Measurements from ENCODE around the gene ZFYVE9.

ZFYVE9 gene

GRCh38 chr1:52237430-52237829 is 95.5 kb downstream of the ZFYVE9 start:
- no peak overlapping the region for H3K4me3 ChIP-seq (ENCODE audit: low read depth in 1 of 5, low read length in 5 of 5)
- H3K9ac ChIP-seq (ENCODE audit: low read length in 5 of 5): no peak overlapping the region
- H3K4me1 ChIP-seq (ENCODE audit: control insufficient read depth in 5 of 5, insufficient read depth in 5 of 5, low read length in 5 of 5): peaks cover 0 to 7% (median 3%) of the 10 kb centered on the region in 5 donors
- no peaks in the 10 kb centered on the region for H3K9me3 ChIP-seq (ENCODE audit: control insufficient read depth in 5 of 5, low read length in 5 of 5)
- H3K36me3 ChIP-seq (ENCODE audit: control insufficient read depth in 5 of 5, insufficient read depth in 5 of 5, low read length in 5 of 5): peaks cover 0 to 15% (median 0%) of the 10 kb centered on the region in 5 donors
- no peak overlapping the region for H3K27ac ChIP-seq (ENCODE audit: low read depth, low read length)
- H3K27me3 ChIP-seq (ENCODE audit: control insufficient read depth in 5 of 5, insufficient read depth in 4 of 5, low read length in 5 of 5): no peaks in the 10 kb centered on the region

GRCh38 chr1:52238474-52238873 is 96.6 kb downstream of the ZFYVE9 start:
- Histone ChIP-seq H3K4me1 (ENCODE audit: control insufficient read depth in 5 of 5, insufficient read depth in 5 of 5, low read length in 5 of 5) (peaks cover 0 to 7% (median 3%) of the 10 kb centered on the region in 5 donors), H3K9ac (ENCODE audit: low read length in 5 of 5) (no peak overlapping the region), H3K27ac (ENCODE audit: low read depth, low read length) (no peak overlapping the region), H3K27me3 (ENCODE audit: control insufficient read depth in 5 of 5, insufficient read depth in 4 of 5, low read length in 5 of 5) (no peaks in the 10 kb centered on the region), H3K36me3 (ENCODE audit: control insufficient read depth in 5 of 5, insufficient read depth in 5 of 5, low read length in 5 of 5) (peaks cover 0 to 15% (median 0%) of the 10 kb centered on the region in 5 donors), H3K4me3 (ENCODE audit: low read depth in 1 of 5, low read length in 5 of 5) (no peak overlapping the region), H3K9me3 (ENCODE audit: control insufficient read depth in 5 of 5, low read length in 5 of 5) (no peaks in the 10 kb centered on the region)

GRCh38 chr1:52238887-52239707 is 97.2 kb downstream of the ZFYVE9 start:
- no peaks in the 10 kb centered on the region for H3K27me3 ChIP-seq (ENCODE audit: control insufficient read depth in 5 of 5, insufficient read depth in 4 of 5, low read length in 5 of 5)

DNA sequence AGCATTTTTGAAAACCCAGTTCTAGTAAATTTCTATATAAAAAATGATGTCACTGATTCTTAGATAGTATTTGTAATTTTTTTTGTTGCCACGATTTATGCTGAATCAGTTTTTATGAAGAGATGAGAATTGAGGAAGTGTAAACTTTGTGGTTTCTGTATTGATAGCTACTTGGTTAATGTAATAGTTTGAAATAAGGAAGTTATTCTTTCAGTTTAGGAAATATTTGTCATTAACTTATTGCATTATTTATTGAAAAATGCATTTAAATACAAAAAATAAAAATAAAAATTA is 97.8 kb downstream of the ZFYVE9 start:
- no peak overlapping the region for H3K4me3 ChIP-seq (ENCODE audit: low read depth in 1 of 5, low read length in 5 of 5)
- peaks cover 0 to 12% (median 0%) of the 10 kb centered on the region in 5 donors for H3K36me3 ChIP-seq (ENCODE audit: control insufficient read depth in 5 of 5, insufficient read depth in 5 of 5, low read length in 5 of 5)
- H3K27me3 ChIP-seq (ENCODE audit: control insufficient read depth in 5 of 5, insufficient read depth in 4 of 5, low read length in 5 of 5): no peaks in the 10 kb centered on the region
- no peak overlapping the region for H3K9ac ChIP-seq (ENCODE audit: low read length in 5 of 5)
- no peak overlapping the region for H3K27ac ChIP-seq (ENCODE audit: low read depth, low read length)
- H3K4me1 ChIP-seq (ENCODE audit: control insufficient read depth in 5 of 5, insufficient read depth in 5 of 5, low read length in 5 of 5): peaks cover 0 to 7% (median 3%) of the 10 kb centered on the region in 5 donors
- no peaks in the 10 kb centered on the region for H3K9me3 ChIP-seq (ENCODE audit: control insufficient read depth in 5 of 5, low read length in 5 of 5)

More at GRCh38 chr1:52238887-52239707, 97.2 kb downstream of the ZFYVE9 start:
- H3K36me3 ChIP-seq (ENCODE audit: control insufficient read depth in 5 of 5, insufficient read depth in 5 of 5, low read length in 5 of 5): peaks cover 0 to 15% (median 0%) of the 10 kb centered on the region in 5 donors
- no peak overlapping the region for H3K9ac ChIP-seq (ENCODE audit: low read length in 5 of 5)
- H3K4me1 ChIP-seq (ENCODE audit: control insufficient read depth in 5 of 5, insufficient read depth in 5 of 5, low read length in 5 of 5): peaks cover 0 to 7% (median 3%) of the 10 kb centered on the region in 5 donors
- no peak overlapping the region for H3K27ac ChIP-seq (ENCODE audit: low read depth, low read length)
- H3K9me3 ChIP-seq (ENCODE audit: control insufficient read depth in 5 of 5, low read length in 5 of 5): no peaks in the 10 kb centered on the region
- H3K4me3 ChIP-seq (ENCODE audit: low read depth in 1 of 5, low read length in 5 of 5): no peak overlapping the region

DNA sequence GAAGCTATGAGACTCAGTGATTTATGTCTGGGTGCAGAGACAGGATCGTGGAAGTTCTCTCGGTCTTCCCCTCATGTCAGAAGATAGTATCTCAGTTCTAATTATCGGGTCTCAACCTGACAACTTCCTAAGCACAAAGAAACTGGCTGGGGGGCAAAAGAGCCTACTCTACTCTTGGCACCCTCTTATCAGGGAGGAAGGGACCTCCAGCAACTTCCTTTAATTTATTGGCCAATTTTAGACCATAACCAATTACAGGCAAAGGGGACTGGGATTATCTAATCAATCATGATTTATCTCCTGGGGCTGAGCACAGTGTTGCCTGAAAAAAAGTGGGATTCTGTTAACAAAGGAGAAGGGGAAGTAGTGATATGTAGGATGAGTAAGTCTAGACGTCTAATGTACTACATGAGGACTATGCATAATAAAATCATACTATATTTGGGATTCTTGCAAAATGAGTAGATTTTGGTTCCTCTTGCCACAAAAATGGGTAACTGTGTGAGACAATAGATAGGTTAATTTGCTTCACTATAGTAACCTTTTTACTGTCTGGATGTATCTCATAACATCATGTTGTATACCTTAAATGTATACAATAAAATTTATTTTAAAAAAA is 98.8 kb downstream of the ZFYVE9 start:
- H3K4me1 ChIP-seq (ENCODE audit: control insufficient read depth in 5 of 5, insufficient read depth in 5 of 5, low read length in 5 of 5): peaks cover 0 to 7% (median 3%) of the 10 kb centered on the region in 5 donors
- H3K27me3 ChIP-seq (ENCODE audit: control insufficient read depth in 5 of 5, insufficient read depth in 4 of 5, low read length in 5 of 5): no peaks in the 10 kb centered on the region
- no peak overlapping the region for H3K4me3 ChIP-seq (ENCODE audit: low read depth in 1 of 5, low read length in 5 of 5)
- no peak overlapping the region for H3K27ac ChIP-seq (ENCODE audit: low read depth, low read length)
- H3K9me3 ChIP-seq (ENCODE audit: control insufficient read depth in 5 of 5, low read length in 5 of 5): no peaks in the 10 kb centered on the region
- H3K9ac ChIP-seq (ENCODE audit: low read length in 5 of 5): no peak overlapping the region
- peaks cover 0 to 12% (median 0%) of the 10 kb centered on the region in 5 donors for H3K36me3 ChIP-seq (ENCODE audit: control insufficient read depth in 5 of 5, insufficient read depth in 5 of 5, low read length in 5 of 5)

DNA sequence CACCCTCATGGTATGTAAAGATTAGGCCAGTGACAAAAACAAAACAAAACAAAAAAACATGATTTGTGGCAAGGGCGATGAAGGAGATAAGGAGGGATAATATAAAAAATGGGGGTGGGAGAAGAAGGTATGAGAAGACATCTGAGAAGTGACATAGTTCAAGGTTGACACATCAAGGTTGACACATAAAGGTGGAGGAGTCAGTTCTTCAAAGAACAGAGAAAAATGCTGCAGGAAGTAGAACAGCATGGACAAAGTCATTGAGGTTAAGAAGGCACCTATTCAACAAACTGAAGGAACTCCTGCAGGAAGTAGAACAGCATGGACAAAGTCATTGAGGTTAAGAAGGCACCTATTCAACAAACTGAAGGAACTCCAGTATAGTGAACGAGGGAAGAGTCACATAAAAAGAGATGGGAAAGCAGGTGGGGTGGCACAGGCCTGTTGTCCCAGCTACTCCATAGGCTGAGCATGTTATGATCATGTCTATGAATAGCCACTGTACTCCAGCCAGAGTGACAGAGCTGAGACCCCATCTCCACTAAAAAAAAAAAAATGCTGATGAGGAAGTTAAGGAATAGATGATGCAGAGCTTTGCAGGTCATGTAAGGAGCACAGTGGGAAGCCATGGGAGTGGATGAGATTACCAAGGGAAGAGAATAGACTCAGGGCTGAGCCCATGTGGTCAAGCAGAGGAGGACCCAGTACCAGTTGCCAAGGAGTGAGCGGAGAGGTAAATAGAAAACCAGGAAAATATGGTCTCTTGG is 101.5 kb downstream of the ZFYVE9 start:
- no peak overlapping the region for H3K27ac ChIP-seq (ENCODE audit: low read depth, low read length)
- H3K27me3 ChIP-seq (ENCODE audit: control insufficient read depth in 5 of 5, insufficient read depth in 4 of 5, low read length in 5 of 5): peaks cover 0 to 4% (median 0%) of the 10 kb centered on the region in 5 donors
- peaks cover 0 to 1% (median 0%) of the 10 kb centered on the region in 5 donors for H3K36me3 ChIP-seq (ENCODE audit: control insufficient read depth in 5 of 5, insufficient read depth in 5 of 5, low read length in 5 of 5)
- no peaks in the 10 kb centered on the region for H3K9me3 ChIP-seq (ENCODE audit: control insufficient read depth in 5 of 5, low read length in 5 of 5)
- H3K9ac ChIP-seq (ENCODE audit: low read length in 5 of 5): no peak overlapping the region
- H3K4me3 ChIP-seq (ENCODE audit: low read depth in 1 of 5, low read length in 5 of 5): no peak overlapping the region
- peaks cover 0 to 7% (median 3%) of the 10 kb centered on the region in 5 donors for H3K4me1 ChIP-seq (ENCODE audit: control insufficient read depth in 5 of 5, insufficient read depth in 5 of 5, low read length in 5 of 5)

DNA sequence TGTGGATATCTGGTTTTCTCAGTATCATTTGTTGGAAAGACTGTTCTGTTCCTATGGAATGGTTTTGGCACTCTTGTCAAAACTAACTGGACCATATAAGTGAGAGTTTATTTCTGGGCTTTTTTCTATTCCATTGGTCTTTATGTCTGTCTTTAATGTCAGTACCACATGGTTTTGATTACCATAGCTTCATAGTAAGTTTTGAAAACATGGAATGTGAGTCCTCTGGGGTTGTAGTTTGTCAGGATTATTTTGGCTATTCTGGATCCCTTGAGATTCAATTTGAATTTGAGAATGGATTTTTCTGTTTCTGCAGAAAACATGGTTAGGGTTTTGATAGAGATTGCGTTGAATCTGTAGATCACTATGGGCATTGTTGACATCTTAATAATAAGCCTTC is 107.9 kb downstream of the ZFYVE9 start:
- Histone ChIP-seq H3K36me3 (ENCODE audit: control insufficient read depth in 5 of 5, insufficient read depth in 5 of 5, low read length in 5 of 5) (no peaks in the 10 kb centered on the region), H3K27me3 (ENCODE audit: control insufficient read depth in 5 of 5, insufficient read depth in 4 of 5, low read length in 5 of 5) (peaks cover 0 to 4% (median 0%) of the 10 kb centered on the region in 5 donors), H3K9me3 (ENCODE audit: control insufficient read depth in 5 of 5, low read length in 5 of 5) (no peaks in the 10 kb centered on the region), H3K27ac (ENCODE audit: low read depth, low read length) (no peak overlapping the region), H3K9ac (ENCODE audit: low read length in 5 of 5) (no peak overlapping the region), H3K4me3 (ENCODE audit: low read depth in 1 of 5, low read length in 5 of 5) (no peak overlapping the region), H3K4me1 (ENCODE audit: control insufficient read depth in 5 of 5, insufficient read depth in 5 of 5, low read length in 5 of 5) (no peaks in the 10 kb centered on the region)

GRCh38 chr1:52253421-52253820 is 111.5 kb downstream of the ZFYVE9 start:
- Histone ChIP-seq H3K36me3 (ENCODE audit: control insufficient read depth in 5 of 5, insufficient read depth in 5 of 5, low read length in 5 of 5) (no peaks in the 10 kb centered on the region), H3K27ac (ENCODE audit: low read depth, low read length) (no peak overlapping the region), H3K4me1 (ENCODE audit: control insufficient read depth in 5 of 5, insufficient read depth in 5 of 5, low read length in 5 of 5) (no peaks in the 10 kb centered on the region), H3K27me3 (ENCODE audit: control insufficient read depth in 5 of 5, insufficient read depth in 4 of 5, low read length in 5 of 5) (no peaks in the 10 kb centered on the region), H3K9ac (ENCODE audit: low read length in 5 of 5) (no peak overlapping the region), H3K4me3 (ENCODE audit: low read depth in 1 of 5, low read length in 5 of 5) (no peak overlapping the region), H3K9me3 (ENCODE audit: control insufficient read depth in 5 of 5, low read length in 5 of 5) (no peaks in the 10 kb centered on the region)

DNA sequence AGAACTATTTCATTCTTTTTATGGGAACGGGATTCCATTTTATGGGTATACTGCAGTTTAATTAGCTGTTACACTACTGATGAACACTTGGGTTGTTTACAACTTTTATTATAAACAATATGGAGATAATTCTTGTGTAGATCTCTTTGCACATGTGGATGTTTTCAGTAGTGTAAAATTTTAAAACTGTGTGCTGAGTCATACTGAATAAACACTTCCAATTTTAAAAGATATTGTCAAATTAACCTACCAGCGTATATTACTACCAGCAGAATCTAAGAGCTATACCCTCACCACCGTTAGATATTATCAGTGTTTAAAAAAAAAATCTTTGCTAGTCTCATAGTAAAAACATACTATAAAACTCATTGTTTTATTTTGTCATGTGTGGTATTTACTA is 118.0 kb downstream of the ZFYVE9 start:
- Histone ChIP-seq H3K27ac (ENCODE audit: low read depth, low read length) (no peak overlapping the region), H3K27me3 (ENCODE audit: control insufficient read depth in 5 of 5, insufficient read depth in 4 of 5, low read length in 5 of 5) (no peaks in the 10 kb centered on the region), H3K9ac (ENCODE audit: low read length in 5 of 5) (no peak overlapping the region), H3K36me3 (ENCODE audit: control insufficient read depth in 5 of 5, insufficient read depth in 5 of 5, low read length in 5 of 5) (no peaks in the 10 kb centered on the region), H3K4me1 (ENCODE audit: control insufficient read depth in 5 of 5, insufficient read depth in 5 of 5, low read length in 5 of 5) (peaks cover 0 to 17% (median 0%) of the 10 kb centered on the region in 5 donors), H3K9me3 (ENCODE audit: control insufficient read depth in 5 of 5, low read length in 5 of 5) (no peaks in the 10 kb centered on the region), H3K4me3 (ENCODE audit: low read depth in 1 of 5, low read length in 5 of 5) (no peak overlapping the region)
